Measurements from ENCODE around the gene HPCA.

HPCA gene

DNA sequence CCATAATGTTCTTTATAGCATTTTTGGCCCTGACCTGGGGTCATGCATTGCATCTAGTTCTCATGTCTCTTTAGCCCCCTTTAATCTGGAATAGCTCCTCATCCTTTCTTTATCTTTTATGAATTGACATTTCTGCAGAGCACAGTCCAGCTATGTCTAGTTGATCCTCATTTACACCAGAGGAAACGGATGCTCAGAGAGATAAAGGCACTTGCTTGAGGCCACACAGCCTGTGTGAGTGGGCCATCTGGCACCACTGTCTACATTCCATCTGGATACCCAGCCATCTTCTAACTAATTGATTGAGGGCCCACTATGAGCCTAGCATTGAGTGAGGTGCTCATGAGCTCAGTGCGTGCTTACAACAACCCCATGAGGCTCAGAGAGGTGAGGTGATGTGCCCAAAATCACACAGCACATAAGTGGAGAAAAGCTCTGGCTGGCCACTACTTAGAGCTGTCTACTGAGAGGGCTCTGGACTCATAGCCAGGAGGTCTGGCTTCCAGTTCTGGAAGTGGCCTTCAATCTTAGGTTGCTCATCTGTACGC is 3.5 kb downstream of the HPCA start:
- Histone ChIP-seq H3K36me3 (ENCODE audit: control insufficient read depth in 1 of 2, insufficient read depth in 2 of 2, low read length in 2 of 2) (no peaks in the 10 kb centered on the region), H3K27me3 (ENCODE audit: control insufficient read depth in 1 of 2, insufficient read depth in 2 of 2, low read length in 2 of 2) (peaks cover 28 to 37% of the 10 kb centered on the region in 2 donors), H3K4me3 (ENCODE audit: low read depth in 1 of 2, low read length in 2 of 2) (no peak overlapping the region), H3K27ac (ENCODE audit: low read depth, low read length) (no peak overlapping the region), H3K9ac (ENCODE audit: low read depth in 1 of 2, low read length in 2 of 2) (no peak overlapping the region), H3K9me3 (ENCODE audit: control insufficient read depth in 1 of 2, low read length in 2 of 2) (no peaks in the 10 kb centered on the region), H3K4me1 (ENCODE audit: control insufficient read depth in 1 of 2, insufficient read depth in 2 of 2, low read length in 2 of 2) (peaks cover 5 to 7% of the 10 kb centered on the region in 2 donors)

- Histone ChIP-seq H3K27me3 (ENCODE audit: control insufficient read depth in 1 of 2, insufficient read depth in 2 of 2, low read length in 2 of 2) (peaks cover 20 to 29% of the 10 kb centered on the region in 2 donors), H3K4me1 (ENCODE audit: control insufficient read depth in 1 of 2, insufficient read depth in 2 of 2, low read length in 2 of 2) (peaks cover 5 to 7% of the 10 kb centered on the region in 2 donors), H3K36me3 (ENCODE audit: control insufficient read depth in 1 of 2, insufficient read depth in 2 of 2, low read length in 2 of 2) (peaks cover 0 to 8% of the 10 kb centered on the region in 2 donors), H3K4me3 (ENCODE audit: low read depth in 1 of 2, low read length in 2 of 2) (no peak overlapping the region), H3K9me3 (ENCODE audit: control insufficient read depth in 1 of 2, low read length in 2 of 2) (no peaks in the 10 kb centered on the region), H3K9ac (ENCODE audit: low read depth in 1 of 2, low read length in 2 of 2) (no peak overlapping the region), H3K27ac (ENCODE audit: low read depth, low read length) (no peak overlapping the region)
Measured at GRCh38 chr1:32890516-32891240, 4.4 kb downstream of the HPCA start.

GRCh38 chr1:32891241-32891570 is 4.9 kb downstream of the HPCA start:
- H3K27ac ChIP-seq (ENCODE audit: low read depth, low read length) = no peak overlapping the region
- H3K9ac ChIP-seq (ENCODE audit: low read depth in 1 of 2, low read length in 2 of 2) = no peak overlapping the region
- H3K27me3 ChIP-seq (ENCODE audit: control insufficient read depth in 1 of 2, insufficient read depth in 2 of 2, low read length in 2 of 2) = peaks cover 20 to 25% of the 10 kb centered on the region in 2 donors
- H3K4me1 ChIP-seq (ENCODE audit: control insufficient read depth in 1 of 2, insufficient read depth in 2 of 2, low read length in 2 of 2) = peaks cover 4 to 5% of the 10 kb centered on the region in 2 donors
- peaks cover 0 to 12% of the 10 kb centered on the region in 2 donors for H3K36me3 ChIP-seq (ENCODE audit: control insufficient read depth in 1 of 2, insufficient read depth in 2 of 2, low read length in 2 of 2)
- H3K4me3 ChIP-seq (ENCODE audit: low read depth in 1 of 2, low read length in 2 of 2) = no peak overlapping the region
- H3K9me3 ChIP-seq (ENCODE audit: control insufficient read depth in 1 of 2, low read length in 2 of 2) = no peaks in the 10 kb centered on the region

DNA sequence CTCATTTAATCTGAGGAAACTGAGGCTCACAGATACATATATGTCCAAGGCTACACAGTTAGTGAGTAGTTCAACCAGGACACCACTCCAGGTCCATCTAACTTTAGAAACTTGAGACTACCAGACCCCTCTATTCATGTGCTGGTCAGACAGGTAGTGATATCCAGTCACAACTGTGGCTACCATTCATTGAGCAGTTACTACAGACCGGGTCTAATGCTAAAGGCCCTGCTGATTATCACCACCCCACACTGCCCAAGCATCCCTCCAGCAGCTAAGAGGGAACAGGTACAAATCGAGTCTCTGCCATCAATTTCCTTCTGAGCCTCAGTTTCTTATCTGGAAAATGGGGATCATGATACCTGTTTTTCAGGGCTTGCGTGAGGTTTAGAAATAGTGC is 5.3 kb downstream of the HPCA start:
- Histone ChIP-seq H3K9ac (ENCODE audit: low read depth in 1 of 2, low read length in 2 of 2) (no peak overlapping the region), H3K27me3 (ENCODE audit: control insufficient read depth in 1 of 2, insufficient read depth in 2 of 2, low read length in 2 of 2) (peaks cover 20 to 25% of the 10 kb centered on the region in 2 donors), H3K9me3 (ENCODE audit: control insufficient read depth in 1 of 2, low read length in 2 of 2) (no peaks in the 10 kb centered on the region), H3K4me1 (ENCODE audit: control insufficient read depth in 1 of 2, insufficient read depth in 2 of 2, low read length in 2 of 2) (peaks cover 4 to 5% of the 10 kb centered on the region in 2 donors), H3K27ac (ENCODE audit: low read depth, low read length) (no peak overlapping the region), H3K4me3 (ENCODE audit: low read depth in 1 of 2, low read length in 2 of 2) (no peak overlapping the region), H3K36me3 (ENCODE audit: control insufficient read depth in 1 of 2, insufficient read depth in 2 of 2, low read length in 2 of 2) (peaks cover 0 to 16% of the 10 kb centered on the region in 2 donors)

GRCh38 chr1:32892368-32893197 is 6.3 kb downstream of the HPCA start:
- H3K27ac ChIP-seq (ENCODE audit: low read depth, low read length) = no peak overlapping the region
- H3K4me1 ChIP-seq (ENCODE audit: control insufficient read depth in 1 of 2, insufficient read depth in 2 of 2, low read length in 2 of 2) = peaks cover 4 to 5% of the 10 kb centered on the region in 2 donors
- peaks cover 1 to 23% of the 10 kb centered on the region in 2 donors for H3K36me3 ChIP-seq (ENCODE audit: control insufficient read depth in 1 of 2, insufficient read depth in 2 of 2, low read length in 2 of 2)
- no peaks in the 10 kb centered on the region for H3K9me3 ChIP-seq (ENCODE audit: control insufficient read depth in 1 of 2, low read length in 2 of 2)
- peaks cover 12 to 16% of the 10 kb centered on the region in 2 donors for H3K27me3 ChIP-seq (ENCODE audit: control insufficient read depth in 1 of 2, insufficient read depth in 2 of 2, low read length in 2 of 2)
- H3K4me3 ChIP-seq (ENCODE audit: low read depth in 1 of 2, low read length in 2 of 2) = peak overlapping the region; percentile 54 to 55
- H3K9ac ChIP-seq (ENCODE audit: low read depth in 1 of 2, low read length in 2 of 2) = peak overlapping the region in 1 of 2 donors; percentile 25

GRCh38 chr1:32893198-32894018 is 7.1 kb downstream of the HPCA start:
- Histone ChIP-seq H3K4me3 (ENCODE audit: low read depth in 1 of 2, low read length in 2 of 2) (peak overlapping the region; percentile 54 to 55), H3K4me1 (ENCODE audit: control insufficient read depth in 1 of 2, insufficient read depth in 2 of 2, low read length in 2 of 2) (peaks cover 4 to 5% of the 10 kb centered on the region in 2 donors), H3K9me3 (ENCODE audit: control insufficient read depth in 1 of 2, low read length in 2 of 2) (no peaks in the 10 kb centered on the region), H3K36me3 (ENCODE audit: control insufficient read depth in 1 of 2, insufficient read depth in 2 of 2, low read length in 2 of 2) (peaks cover 7 to 30% of the 10 kb centered on the region in 2 donors), H3K9ac (ENCODE audit: low read depth in 1 of 2, low read length in 2 of 2) (peak overlapping the region; percentile 25 to 38), H3K27me3 (ENCODE audit: control insufficient read depth in 1 of 2, insufficient read depth in 2 of 2, low read length in 2 of 2) (peaks cover 9 to 12% of the 10 kb centered on the region in 2 donors), H3K27ac (ENCODE audit: low read depth, low read length) (no peak overlapping the region)

GRCh38 chr1:32894019-32894600 is 7.8 kb downstream of the HPCA start:
- peaks cover 6 to 12% of the 10 kb centered on the region in 2 donors for H3K27me3 ChIP-seq (ENCODE audit: control insufficient read depth in 1 of 2, insufficient read depth in 2 of 2, low read length in 2 of 2)
- H3K4me1 ChIP-seq (ENCODE audit: control insufficient read depth in 1 of 2, insufficient read depth in 2 of 2, low read length in 2 of 2) = peaks cover 4 to 5% of the 10 kb centered on the region in 2 donors
- H3K4me3 ChIP-seq (ENCODE audit: low read depth in 1 of 2, low read length in 2 of 2) = peak overlapping the region in 1 of 2 donors; percentile 54
- no peak overlapping the region for H3K27ac ChIP-seq (ENCODE audit: low read depth, low read length)
- no peak overlapping the region for H3K9ac ChIP-seq (ENCODE audit: low read depth in 1 of 2, low read length in 2 of 2)
- H3K36me3 ChIP-seq (ENCODE audit: control insufficient read depth in 1 of 2, insufficient read depth in 2 of 2, low read length in 2 of 2) = peaks cover 11 to 36% of the 10 kb centered on the region in 2 donors
- H3K9me3 ChIP-seq (ENCODE audit: control insufficient read depth in 1 of 2, low read length in 2 of 2) = no peaks in the 10 kb centered on the region

DNA sequence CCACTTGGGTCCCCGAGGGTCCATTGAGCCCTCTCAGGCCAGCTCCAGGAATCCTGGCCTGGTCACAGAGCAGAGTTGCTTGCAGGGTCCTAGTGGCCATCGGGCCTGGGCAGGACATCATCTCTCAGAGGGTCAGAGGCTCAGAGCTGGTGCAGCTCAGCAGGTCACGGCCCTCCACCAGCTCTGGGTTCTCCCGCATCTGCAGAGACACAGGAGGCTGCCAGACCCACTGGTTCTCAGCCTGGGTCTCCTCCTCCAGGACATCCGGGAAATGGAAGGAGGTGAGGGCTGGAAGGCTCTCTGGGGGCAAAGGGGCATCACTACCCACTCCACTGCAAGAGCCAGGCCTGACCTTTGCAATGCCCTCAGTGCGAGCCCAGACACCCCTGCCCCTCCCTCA is 8.4 kb downstream of the HPCA start:
- no peak overlapping the region for H3K4me3 ChIP-seq (ENCODE audit: low read depth in 1 of 2, low read length in 2 of 2)
- peaks cover 6 to 12% of the 10 kb centered on the region in 2 donors for H3K27me3 ChIP-seq (ENCODE audit: control insufficient read depth in 1 of 2, insufficient read depth in 2 of 2, low read length in 2 of 2)
- H3K27ac ChIP-seq (ENCODE audit: low read depth, low read length) = no peak overlapping the region
- no peak overlapping the region for H3K9ac ChIP-seq (ENCODE audit: low read depth in 1 of 2, low read length in 2 of 2)
- peaks cover 4 to 5% of the 10 kb centered on the region in 2 donors for H3K4me1 ChIP-seq (ENCODE audit: control insufficient read depth in 1 of 2, insufficient read depth in 2 of 2, low read length in 2 of 2)
- peaks cover 11 to 36% of the 10 kb centered on the region in 2 donors for H3K36me3 ChIP-seq (ENCODE audit: control insufficient read depth in 1 of 2, insufficient read depth in 2 of 2, low read length in 2 of 2)
- no peaks in the 10 kb centered on the region for H3K9me3 ChIP-seq (ENCODE audit: control insufficient read depth in 1 of 2, low read length in 2 of 2)

DNA sequence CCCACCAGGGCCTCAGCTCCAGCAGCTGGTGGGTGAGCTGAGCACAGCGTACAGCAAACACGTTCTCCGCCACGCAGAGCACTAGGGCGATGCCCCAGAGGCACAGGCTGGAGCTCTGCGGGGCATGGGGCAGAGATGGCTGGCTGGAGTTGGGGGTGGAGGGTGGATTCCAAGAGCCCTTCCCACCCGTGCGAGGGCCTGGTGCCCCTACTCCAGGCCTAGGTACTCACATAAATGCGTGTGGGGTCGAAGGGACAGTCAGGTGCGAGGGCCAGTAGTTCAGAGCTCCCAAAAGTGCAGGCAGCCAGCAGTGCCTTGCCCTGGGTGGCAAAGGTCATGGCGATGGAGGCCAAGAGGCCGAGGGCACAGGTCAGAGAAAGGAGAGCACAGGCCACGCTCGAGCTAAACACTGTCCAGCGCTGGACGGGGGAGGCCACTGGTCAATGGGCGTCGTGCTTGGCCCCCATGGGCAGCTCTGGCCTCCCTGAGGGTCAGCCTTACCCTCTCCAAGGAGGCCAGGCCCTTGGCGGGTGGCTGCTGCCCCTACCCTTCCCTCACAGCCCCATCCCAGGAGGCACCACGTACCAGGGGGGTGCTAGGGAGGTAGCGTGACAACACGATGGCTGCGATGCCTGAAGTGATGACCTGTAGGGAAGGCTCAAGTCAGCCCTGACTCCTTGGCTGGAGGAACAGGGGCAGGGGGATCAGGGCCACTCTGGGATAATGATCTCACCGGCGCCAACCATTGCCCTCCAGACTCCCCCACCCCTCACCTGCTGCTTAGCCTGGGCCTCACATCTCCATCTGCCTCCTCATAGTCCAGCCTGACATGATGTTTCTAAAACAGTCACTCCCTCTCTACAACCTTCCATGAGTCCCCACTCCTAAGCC is 9.3 kb downstream of the HPCA start:
- Histone ChIP-seq H3K4me3 (ENCODE audit: low read depth in 1 of 2, low read length in 2 of 2) (no peak overlapping the region), H3K4me1 (ENCODE audit: control insufficient read depth in 1 of 2, insufficient read depth in 2 of 2, low read length in 2 of 2) (peaks cover 5 to 7% of the 10 kb centered on the region in 2 donors), H3K27ac (ENCODE audit: low read depth, low read length) (no peak overlapping the region), H3K27me3 (ENCODE audit: control insufficient read depth in 1 of 2, insufficient read depth in 2 of 2, low read length in 2 of 2) (peaks cover 6 to 12% of the 10 kb centered on the region in 2 donors), H3K9me3 (ENCODE audit: control insufficient read depth in 1 of 2, low read length in 2 of 2) (no peaks in the 10 kb centered on the region), H3K36me3 (ENCODE audit: control insufficient read depth in 1 of 2, insufficient read depth in 2 of 2, low read length in 2 of 2) (peaks cover 11 to 36% of the 10 kb centered on the region in 2 donors), H3K9ac (ENCODE audit: low read depth in 1 of 2, low read length in 2 of 2) (no peak overlapping the region)

Data from duodenal mucosa (tissue), 2 donors.